DND-41 (cell line): ENCODE results near the gene HECTD4.

ENCODE experiments used
- ATAC-seq: fragments of 200-7000 bp; cut with Tn5 transposase; 3 replicates; pipeline ENCODE4 v1.9.1; 2021; ENCODE audit warnings: low read depth; ENCODE audit not compliant: insufficient read depth
- DNase-seq: peaks from one replicate; pipeline ENCODE4 v3.0.0-alpha.2; 2020
- H2AFZ ChIP-seq: 2 replicates; pipeline ENCODE4 v1.6.0; 2012; ENCODE audit warnings: low read depth, low read length
- H3K27ac ChIP-seq: 2 replicates; pipeline ENCODE4 v1.5.1; 2012; ENCODE audit warnings: low read length, inconsistent platforms
- H3K27me3 ChIP-seq: fragments of 200-600 bp; sonication (generic); 2 replicates; pipeline ENCODE4 v1.6.0; 2012; ENCODE audit warnings: low read length, mild to moderate bottlenecking, inconsistent platforms; ENCODE audit not compliant: insufficient read depth, poor library complexity
- H3K36me3 ChIP-seq: 2 replicates; pipeline ENCODE4 v1.5.1; 2012; ENCODE audit warnings: low read length, inconsistent platforms; ENCODE audit not compliant: insufficient read depth
- H3K4me1 ChIP-seq: 2 replicates; pipeline ENCODE4 v1.5.1; 2012; ENCODE audit warnings: mild to moderate bottlenecking, low read length; ENCODE audit not compliant: insufficient read depth
- H3K4me2 ChIP-seq: 2 replicates; pipeline ENCODE4 v1.6.0; 2012; ENCODE audit warnings: mild to moderate bottlenecking, moderate library complexity, low read length, inconsistent platforms; ENCODE audit not compliant: insufficient read depth
- H3K4me3 ChIP-seq, 2 experiments: fragments of 200-600 bp in 1 of 2; shearing (Covaris generic) in 1 of 2; 2 replicates each; pipeline ENCODE4 v1.5.1; 2012 to 2016; ENCODE audit warnings: inconsistent platforms in 2 of 2, low read length in 2 of 2, mild to moderate bottlenecking in 2 of 2, low read depth in 1 of 2, moderate library complexity in 1 of 2
- H3K79me2 ChIP-seq: 2 replicates; pipeline ENCODE4 v1.6.0; 2012; ENCODE audit warnings: low read length, inconsistent platforms; ENCODE audit not compliant: insufficient read depth
- H3K9ac ChIP-seq: 2 replicates; pipeline ENCODE4 v1.6.0; 2012; ENCODE audit warnings: low read depth, mild to moderate bottlenecking, inconsistent platforms, low read length, moderate library complexity
- H3K9me3 ChIP-seq: 2 replicates; pipeline ENCODE4 v1.5.1; 2012; ENCODE audit warnings: low read length, moderate library complexity, mild to moderate bottlenecking, inconsistent platforms; ENCODE audit not compliant: insufficient read depth, severe bottlenecking
- H4K20me1 ChIP-seq: 2 replicates; pipeline ENCODE4 v1.6.0; 2012; ENCODE audit warnings: low read length; ENCODE audit not compliant: insufficient read depth
- CTCF ChIP-seq: IDR thresholded peaks from 2 replicates; pipeline ENCODE4 v1.5.1; 2012; ENCODE audit warnings: borderline replicate concordance, low read length, moderate library complexity, mild to moderate bottlenecking; ENCODE audit not compliant: poor library complexity, severe bottlenecking; ENCODE audit errors: extremely low read depth
- EZH2 ChIP-seq: IDR thresholded peaks from 3 replicates; pipeline ENCODE4 v1.6.1; 2012; ENCODE audit warnings: borderline replicate concordance, low read depth, mild to moderate bottlenecking, moderate library complexity, low read length, inconsistent platforms; ENCODE audit not compliant: severe bottlenecking

The HECTD4 gene

GRCh38 chr12:112116232-112117060 lies 265.8 kb downstream of the HECTD4 start:
- Histone ChIP-seq H3K9me3 (no peaks in the 10 kb centered on the region), H3K27ac (peak overlapping the region; percentile 77), H3K4me2 (peak overlapping the region; percentile 58), H3K36me3 (no peaks in the 10 kb centered on the region), H3K4me3 (peak overlapping the region in 1 of 2 experiments; percentile 39; a peak in 2 of 4 replicates), H3K27me3 (no peaks in the 10 kb centered on the region), H2AFZ (peak overlapping the region; percentile 75), H4K20me1 (no peaks in the 10 kb centered on the region), H3K79me2 (no peaks in the 10 kb centered on the region), H3K4me1 (peaks cover 17% of the 10 kb centered on the region), H3K9ac (peak overlapping the region; percentile 50)
- DNase-seq (peak; percentile 84), ATAC-seq (peak; percentile 100)
- TF ChIP-seq EZH2 (no peak), CTCF (no peak)

GRCh38 chr12:112115259-112116045 lies 266.8 kb downstream of the HECTD4 start:
- no peak overlapping the region for H2AFZ ChIP-seq
- H4K20me1 ChIP-seq, result no peaks in the 10 kb centered on the region
- no peaks in the 10 kb centered on the region for H3K27me3 ChIP-seq
- H3K9me3 ChIP-seq, result no peaks in the 10 kb centered on the region
- H3K9ac ChIP-seq, result no peak overlapping the region
- no peak overlapping the region for H3K4me3 ChIP-seq
- 0 out of 2 replicates have a peak overlapping the region, but pooled peaks have one; percentile 58 for H3K4me2 ChIP-seq
- no peaks in the 10 kb centered on the region for H3K36me3 ChIP-seq
- no peaks in the 10 kb centered on the region for H3K79me2 ChIP-seq
- TF ChIP-seq CTCF (no peak), EZH2 (no peak)
- DNase-seq (no peak), ATAC-seq (no peak)
- H3K27ac ChIP-seq, result peak overlapping the region; percentile 77
- peaks cover 17% of the 10 kb centered on the region for H3K4me1 ChIP-seq

DNA sequence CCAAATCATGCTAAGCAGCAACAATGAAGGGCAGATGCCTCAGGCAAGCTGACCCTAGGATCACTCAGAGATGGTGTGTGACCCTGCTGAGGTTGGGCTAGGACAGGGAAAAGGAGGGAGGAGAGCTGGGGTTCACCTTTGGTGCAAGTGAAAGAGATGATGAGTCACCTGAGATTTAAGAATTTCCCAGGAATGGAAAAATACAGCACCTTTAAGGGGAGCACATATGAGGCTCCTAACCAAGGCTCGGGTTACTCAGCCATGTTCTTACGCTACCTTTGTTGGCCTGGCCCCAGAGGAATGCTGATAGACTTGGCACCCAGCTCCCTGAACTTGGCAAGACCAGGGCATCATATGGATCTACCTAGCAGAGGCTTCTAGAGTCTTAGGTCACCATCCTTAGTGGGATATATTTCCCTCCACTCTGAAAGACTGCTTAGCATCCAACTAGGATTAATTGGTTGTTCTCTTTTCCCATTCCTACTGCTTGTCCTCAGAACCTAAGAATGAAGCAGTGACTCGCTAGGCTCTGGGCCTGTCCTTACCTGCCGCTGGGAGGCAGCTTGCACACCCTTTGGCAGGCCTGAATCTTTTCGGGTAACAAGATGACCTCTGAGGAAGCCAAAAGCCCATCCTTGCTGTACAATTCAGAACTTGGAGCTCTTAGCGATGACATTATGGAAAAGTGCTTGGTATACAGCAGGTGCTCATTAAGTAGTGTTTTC lies 269.7 kb downstream of the HECTD4 start:
- H3K9ac ChIP-seq, result no peak overlapping the region
- ATAC-seq (no peak), DNase-seq (no peak)
- no peaks in the 10 kb centered on the region; the same call in 1 of the 2 replicates for H3K36me3 ChIP-seq
- peaks cover 15% of the 10 kb centered on the region for H3K79me2 ChIP-seq
- H3K4me3 ChIP-seq, result no peak overlapping the region
- H3K27me3 ChIP-seq, result no peaks in the 10 kb centered on the region
- peaks cover 5% of the 10 kb centered on the region for H4K20me1 ChIP-seq
- H3K27ac ChIP-seq, result no peak overlapping the region
- peaks cover 26% of the 10 kb centered on the region for H3K4me1 ChIP-seq
- no peak for TF ChIP-seq CTCF
- TF ChIP-seq EZH2, result no peak
- no peaks in the 10 kb centered on the region for H3K9me3 ChIP-seq
- H2AFZ ChIP-seq, result no peak overlapping the region
- no peak overlapping the region for H3K4me2 ChIP-seq
